Activated CD8-positive, alpha-beta memory T cell treated with anti-CD3 and anti-CD28 coated beads, Interleukin-2, amount 50 U/mL, for 24 hours (primary cell): Measurements from ENCODE around the gene LTBP4.

Experiments
- DNase-seq: peaks from one replicate; pipeline ENCODE4 v3.0.0-alpha.2; 2020; ENCODE audit errors: extremely low read depth

The LTBP4 gene

DNA sequence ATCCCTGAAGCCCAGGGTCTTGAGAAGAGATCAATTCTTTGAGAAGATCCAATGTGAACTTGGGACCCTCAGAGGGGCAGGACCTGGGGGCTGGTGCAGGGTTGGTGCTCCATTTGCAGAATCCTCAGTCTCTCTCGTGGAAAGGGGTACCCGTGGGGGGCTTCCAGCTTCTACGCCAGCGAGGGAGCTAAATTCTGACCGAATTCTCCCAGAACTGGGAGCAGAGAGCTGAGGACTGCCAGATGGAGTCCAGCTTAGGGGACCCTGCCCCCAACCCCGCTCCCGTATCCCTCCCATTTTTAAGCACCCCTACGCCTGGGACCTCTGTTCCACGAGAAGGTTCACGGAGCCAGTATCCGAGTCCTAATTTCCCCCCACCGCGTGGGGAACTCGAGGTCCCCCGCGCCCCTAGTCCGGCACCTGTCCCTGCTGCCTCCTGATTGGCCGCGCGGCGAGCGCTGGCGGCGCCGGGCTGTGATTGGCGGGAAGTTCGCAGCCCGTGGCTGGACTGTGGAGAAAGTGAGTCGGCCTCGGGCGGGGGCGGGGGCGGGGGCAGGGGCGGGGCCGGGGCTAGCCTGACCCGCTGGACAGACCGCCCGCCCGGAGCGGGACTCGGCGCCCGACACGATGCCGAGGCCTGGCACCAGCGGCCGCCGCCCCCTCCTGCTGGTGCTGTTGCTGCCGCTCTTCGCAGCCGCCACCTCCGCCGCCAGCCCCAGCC, 4.4 kb upstream of the LTBP4 start:
- DNase-seq: no peak

- no peak for DNase-seq
Measured at GRCh38 chr19:40597329-40597838, 3.8 kb upstream of the LTBP4 start.

DNA sequence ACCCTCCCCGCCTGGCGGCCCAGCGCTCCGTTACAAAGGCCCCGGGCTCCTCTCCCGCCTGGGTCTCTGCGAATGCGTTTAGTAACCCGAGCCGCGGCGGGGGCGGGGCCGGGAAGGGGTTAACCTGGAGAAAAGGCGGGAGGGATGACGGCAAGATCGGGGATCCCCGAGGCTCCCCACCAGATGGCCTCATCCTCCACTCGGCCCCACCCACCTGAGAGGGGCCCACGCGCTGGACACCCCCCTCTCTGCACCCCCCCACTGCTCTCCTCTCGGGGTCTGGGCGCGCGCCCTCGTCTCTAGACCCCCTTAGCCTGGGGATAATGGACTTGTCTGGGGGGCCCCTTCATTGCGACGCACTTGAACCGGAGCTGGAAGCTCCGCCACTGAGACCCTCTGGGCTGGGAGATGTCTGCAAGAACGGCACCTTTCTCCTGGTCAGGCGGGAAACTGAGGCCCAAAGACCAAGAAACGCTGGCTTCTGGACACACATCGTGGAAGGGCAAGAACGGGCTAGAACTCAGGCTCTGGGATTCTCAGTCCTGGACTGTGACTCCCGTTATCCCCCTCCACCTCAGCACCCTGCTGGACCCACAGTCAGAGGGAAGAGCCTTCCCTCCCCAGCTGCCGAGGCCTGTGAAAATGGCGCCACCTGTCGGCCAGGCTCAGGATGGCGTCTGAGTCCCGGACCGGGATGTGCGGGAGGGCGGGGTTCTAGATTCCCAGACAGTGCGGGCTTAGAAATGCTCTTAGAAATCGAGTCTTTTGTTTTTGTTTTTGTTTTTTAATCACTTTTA, 2.9 kb upstream of the LTBP4 start:
- DNase-seq: peak; percentile 61

DNA sequence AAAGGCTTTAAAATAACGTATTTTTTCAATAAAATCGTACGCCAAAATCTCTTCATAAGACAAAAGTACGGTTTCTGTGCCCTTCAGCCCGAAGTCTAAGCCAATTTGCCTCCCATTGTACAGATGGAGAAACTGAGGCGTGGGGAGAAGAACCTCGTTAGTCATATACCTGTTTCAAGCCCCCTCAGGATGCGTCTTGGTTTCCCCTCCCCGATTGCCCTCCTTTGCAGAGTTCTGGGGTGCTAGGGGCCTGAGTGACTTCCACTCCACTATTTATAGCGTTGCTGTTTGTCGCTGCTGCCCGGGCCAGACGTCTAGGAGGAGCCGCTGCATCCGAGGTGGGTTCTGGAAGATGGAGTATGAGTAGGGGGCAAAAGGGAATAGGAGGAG, 2.3 kb upstream of the LTBP4 start:
- DNase-seq: no peak

DNA sequence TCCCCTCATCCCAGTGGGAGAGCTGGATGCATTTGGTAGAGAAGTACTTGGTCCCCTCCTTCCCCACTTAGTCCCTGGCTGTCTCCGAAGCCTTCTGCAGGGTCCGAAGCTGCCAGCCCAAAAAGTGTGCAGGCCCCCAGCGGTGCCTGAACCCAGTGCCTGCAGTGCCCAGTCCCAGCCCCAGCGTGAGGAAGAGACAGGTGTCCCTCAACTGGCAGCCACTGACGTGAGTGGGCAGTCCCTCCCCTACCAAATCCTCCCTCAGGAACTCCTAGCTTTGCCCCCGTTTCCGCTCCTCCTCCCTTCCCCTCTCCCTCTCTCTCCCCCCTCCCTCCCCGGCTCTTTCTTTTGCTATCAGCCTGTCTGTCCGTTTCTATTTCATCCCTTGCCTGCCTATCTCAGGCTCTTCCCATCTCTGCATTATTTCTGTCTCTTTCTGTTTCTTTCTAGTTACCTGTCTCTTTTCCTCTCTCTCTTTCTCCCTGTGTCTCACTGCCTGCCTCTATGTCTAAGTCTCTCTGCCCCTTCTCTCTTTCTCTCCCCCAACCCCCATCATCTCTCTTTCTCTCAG, 1.8 kb upstream of the LTBP4 start:
- DNase-seq: no peak

GRCh38 chr19:40599902-40600569, 1.1 kb upstream of the LTBP4 start:
- DNase-seq: no peak

GRCh38 chr19:40600570-40601133, 517 bp upstream of the LTBP4 start:
- DNase-seq: no peak

DNA sequence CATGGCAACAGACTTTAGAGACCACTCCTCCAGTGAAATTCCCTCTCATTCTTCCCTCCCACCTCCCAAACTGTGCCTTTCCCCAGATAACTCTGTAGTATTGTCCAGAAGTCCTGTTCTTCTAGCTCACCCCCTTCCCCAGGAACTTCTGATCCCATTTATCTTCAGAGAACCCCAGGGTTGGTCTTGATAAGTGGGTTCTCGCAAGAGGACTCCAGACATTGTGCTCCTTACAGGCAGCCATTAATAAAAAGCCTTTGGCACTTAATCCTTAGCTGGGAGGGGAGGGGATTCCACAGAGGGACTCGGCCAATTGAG, 1.9 kb downstream of the LTBP4 start:
- DNase-seq: no peak

- DNase-seq: peak; percentile 88
Measured at GRCh38 chr19:40603389-40604170, 2.4 kb downstream of the LTBP4 start.

DNA sequence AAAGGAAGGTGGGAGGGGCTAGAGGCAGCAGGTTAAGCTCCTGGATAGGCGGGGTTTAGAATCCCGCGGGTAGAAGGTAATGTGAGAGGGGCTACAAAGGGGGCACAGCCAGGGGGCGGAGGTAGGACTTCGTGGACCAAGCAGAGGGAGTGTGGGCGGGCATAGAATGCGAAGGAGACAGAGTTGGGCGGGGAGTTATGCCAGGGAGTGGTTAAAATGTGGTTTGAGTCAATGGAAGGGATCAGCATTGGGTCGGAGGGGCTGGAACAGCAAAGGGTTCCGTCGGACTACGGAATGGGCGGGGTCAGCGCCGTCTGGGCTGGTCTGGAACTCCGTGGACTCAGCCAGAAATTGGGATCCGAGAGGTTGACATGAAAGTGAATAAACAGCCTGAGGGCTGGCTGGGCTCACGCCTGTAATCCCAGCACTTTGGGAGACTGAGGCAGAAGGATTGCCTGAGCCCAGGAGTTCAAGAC, 3.0 kb downstream of the LTBP4 start:
- no peak for DNase-seq

GRCh38 chr19:40604647-40605215, 3.6 kb downstream of the LTBP4 start:
- DNase-seq: no peak

GRCh38 chr19:40605216-40605971, 4.2 kb downstream of the LTBP4 start:
- peak; percentile 50 for DNase-seq

DNA sequence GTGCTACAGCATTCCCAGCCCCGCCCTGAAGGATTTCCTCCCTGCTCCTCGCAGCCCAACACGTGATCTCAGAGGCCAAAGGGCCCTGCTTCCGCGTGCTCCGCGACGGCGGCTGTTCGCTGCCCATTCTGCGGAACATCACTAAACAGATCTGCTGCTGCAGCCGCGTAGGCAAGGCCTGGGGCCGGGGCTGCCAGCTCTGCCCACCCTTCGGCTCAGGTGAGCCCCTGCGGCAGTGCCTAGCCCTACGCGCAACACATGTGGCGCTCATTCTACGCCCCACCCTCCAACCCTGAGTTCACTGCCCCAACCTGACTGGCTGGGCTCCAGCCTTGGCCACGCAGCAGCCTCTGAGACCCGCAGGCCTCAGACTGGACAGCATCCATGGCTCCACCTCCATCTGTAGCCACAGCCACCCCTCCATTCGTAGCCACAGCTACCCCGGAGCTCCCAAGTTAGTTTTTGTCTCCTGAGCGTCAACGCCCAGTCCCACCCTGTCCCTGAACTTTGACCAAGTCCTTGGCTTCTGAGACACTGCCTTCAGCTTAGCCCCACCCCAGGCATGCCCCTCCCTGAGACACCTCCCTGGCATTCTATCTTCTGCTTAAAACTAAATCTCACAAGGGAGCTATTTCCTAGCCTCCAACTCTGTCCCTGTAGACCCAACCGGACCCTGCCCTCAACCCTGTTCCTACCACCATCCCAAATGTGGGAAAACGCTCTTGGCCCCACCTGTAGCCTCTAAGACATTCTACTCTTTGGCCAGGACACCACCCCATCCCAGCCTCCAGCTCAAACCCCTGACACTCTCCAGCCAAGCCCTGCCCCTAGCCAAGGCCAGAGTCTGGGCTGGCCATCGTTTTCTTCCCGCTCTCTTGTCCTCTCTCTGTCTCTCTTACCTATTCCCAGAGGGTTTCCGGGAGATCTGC, 6.4 kb downstream of the LTBP4 start:
- DNase-seq: no peak

- no peak for DNase-seq
Measured at GRCh38 chr19:40608240-40608621, 7.1 kb downstream of the LTBP4 start.

GRCh38 chr19:40608957-40609356, 7.8 kb downstream of the LTBP4 start:
- DNase-seq: no peak

- peak; percentile 79 for DNase-seq
Measured at GRCh38 chr19:40609561-40610395, 8.6 kb downstream of the LTBP4 start.

DNA sequence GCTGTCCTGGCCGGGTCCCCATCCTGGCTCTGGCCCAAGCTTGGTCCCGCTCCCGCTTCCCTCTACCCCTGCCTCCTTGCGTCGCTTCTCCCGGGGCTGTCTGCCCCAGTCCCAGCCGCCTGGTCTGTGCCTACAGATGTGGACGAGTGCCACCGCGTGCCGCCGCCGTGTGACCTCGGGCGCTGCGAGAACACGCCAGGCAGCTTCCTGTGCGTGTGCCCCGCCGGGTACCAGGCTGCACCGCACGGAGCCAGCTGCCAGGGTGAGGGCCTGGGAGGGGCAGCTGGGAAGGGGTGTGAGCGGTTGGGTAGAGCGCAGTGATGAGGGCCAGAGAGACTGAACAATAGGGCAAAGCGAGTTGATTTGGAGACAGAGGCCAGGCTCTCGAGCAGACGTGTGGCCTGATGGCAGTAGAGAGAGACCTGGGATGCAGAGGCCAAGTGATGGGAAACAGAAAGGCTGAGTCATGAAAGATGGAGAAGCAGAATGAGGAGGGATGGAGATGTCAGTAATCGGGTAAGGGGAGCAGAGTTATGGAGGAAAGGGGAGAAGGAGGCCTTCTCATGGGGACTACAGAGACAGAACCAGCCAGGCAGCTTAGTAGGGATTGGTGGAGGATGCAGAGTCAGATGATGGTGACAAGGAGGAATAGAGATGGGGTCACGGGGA, 9.4 kb downstream of the LTBP4 start:
- DNase-seq: no peak
